ENCODE data around the gene OR56A4. TPM values are rescaled to one million over a fixed set of nuclear protein-coding genes. Genes with fewer than 3 reads are reported as not detected.

The OR56A4 gene, protein sequence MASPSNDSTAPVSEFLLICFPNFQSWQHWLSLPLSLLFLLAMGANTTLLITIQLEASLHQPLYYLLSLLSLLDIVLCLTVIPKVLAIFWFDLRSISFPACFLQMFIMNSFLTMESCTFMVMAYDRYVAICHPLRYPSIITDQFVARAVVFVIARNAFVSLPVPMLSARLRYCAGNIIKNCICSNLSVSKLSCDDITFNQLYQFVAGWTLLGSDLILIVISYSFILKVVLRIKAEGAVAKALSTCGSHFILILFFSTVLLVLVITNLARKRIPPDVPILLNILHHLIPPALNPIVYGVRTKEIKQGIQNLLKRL
- not detected in 2 replicates for total RNA-seq

DNA sequence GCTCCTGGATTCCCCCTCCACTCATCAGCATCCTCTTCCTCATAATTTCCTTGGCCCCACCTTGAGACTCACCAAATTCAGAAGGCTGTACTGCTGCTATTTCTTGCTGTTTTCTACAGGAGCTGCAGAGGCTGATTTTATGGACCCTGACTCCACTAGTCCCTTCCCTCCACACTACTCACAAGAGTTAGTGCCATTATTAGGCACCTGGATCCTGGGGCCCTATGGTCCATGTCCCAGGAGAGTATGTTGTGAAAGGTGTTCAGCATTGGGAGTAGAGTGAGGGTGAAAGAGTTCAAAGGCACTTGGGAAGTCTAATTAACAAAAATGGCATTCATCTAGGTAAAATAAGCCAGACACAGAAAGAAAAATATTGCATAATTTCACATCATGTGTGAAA, at the start of gene OR56A4:
OR56A4 (minus strand) TSS at position 101 of the 400 bp plus-strand sequence. CDS start 3,954 bp downstream, outside the sequence.

DNA sequence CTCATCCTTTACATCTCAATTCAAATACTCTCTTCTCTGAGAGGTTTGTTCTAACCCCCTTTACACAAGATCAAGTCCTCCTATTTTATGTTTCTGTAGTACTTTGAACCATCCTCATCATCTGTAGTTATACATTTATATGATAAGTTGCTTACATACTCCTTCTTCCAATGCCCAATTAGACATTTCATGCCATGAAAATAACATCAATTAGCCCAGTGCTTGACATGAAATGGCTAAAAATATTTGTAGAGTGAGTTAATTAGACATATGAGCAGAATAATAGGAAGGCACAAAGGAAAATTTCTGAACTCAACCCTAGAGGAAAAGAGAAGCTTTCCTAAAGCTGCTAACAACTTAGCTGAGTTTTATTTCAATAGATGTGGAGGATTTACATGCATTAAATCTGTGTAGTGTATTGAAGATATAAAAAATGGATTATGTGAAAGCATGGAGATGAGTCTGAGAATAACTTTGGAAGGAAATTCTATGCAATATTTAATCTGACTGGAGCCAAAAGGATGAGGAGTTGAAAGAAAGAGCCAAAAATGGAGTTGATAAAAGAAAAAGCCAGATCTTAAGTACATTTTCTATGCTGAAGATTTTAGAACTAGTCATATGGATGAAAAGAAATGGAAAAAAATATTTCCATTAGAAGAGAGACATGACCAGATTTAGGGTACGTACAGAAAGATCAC, 24.1 kb upstream of the OR56A4 start, which contains the start of gene OR56A1:
OR56A1 (minus strand) TSS at position 51 of the 698 bp plus-strand sequence. CDS start 3,066 bp downstream, outside the sequence.

DNA sequence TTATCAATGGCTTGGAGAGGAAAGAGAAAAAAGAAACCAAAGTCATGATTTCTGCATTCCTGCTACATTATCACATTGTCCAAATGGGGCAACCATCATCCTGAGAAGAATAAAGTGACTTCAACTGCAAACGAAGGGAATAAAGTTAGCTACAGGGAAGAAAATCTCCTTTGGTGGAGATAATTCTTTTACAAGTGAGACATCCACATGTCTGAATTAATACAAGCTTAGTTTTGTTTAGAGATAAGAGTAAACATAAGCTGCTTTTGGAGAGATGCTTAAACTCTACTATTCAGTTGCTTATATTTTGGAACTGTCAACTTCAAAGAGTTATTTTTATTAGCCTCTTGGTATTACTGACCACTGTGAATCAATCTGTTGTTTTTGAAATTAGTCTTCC, 19.9 kb downstream of the OR56A4 start, which contains the start of gene OR52L1:
OR52L1 (minus strand) TSS at position 101 of the 400 bp plus-strand sequence; CDS start at position 46, 55 bp downstream.

DNA sequence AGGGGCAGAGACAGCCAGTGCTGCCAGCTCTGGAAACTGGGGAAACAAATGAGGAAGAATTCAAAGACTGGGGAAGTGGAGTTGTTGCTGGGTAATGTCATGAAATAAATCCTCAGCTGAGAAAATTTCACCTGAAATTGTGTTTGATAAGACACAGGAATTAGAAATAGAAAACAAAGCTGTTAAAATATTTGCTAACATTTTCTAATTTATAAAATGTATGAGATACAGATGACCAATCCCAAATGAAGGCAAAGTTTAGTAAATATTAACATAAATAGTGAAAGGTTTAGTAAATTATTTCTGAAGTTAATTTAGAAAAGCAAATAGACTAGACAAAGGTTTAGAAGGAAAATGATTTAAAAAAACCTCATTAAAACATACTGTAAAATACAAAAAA, 38.4 kb downstream of the OR56A4 start, which contains the start of gene OR56A5:
OR56A5 (minus strand) TSS at position 101 of the 400 bp plus-strand sequence; CDS start at position 101, 0 bp downstream.

Small RNA genes lying within 50 kb of the gene (small RNA-seq; reads per million reads assigned to genes)
- not detected for gene RNA5SP329

Other genes with a start within 250 kb of the OR56A4 start
- not detected in 2 replicates for gene OR52N5, start 223.6 kb downstream of the OR56A4 start, total RNA-seq
- gene OR52N1, start 215.7 kb downstream of the OR56A4 start, total RNA-seq: not detected in 2 replicates
- gene OR52N2, start 198.0 kb downstream of the OR56A4 start, total RNA-seq: not detected in 2 replicates
- gene OR52E6, start 165.0 kb downstream of the OR56A4 start, total RNA-seq: not detected in 2 replicates
- gene OR52E8, start 149.3 kb downstream of the OR56A4 start, total RNA-seq: not detected in 2 replicates
- not detected in 2 replicates for gene OR52E4, start 126.3 kb downstream of the OR56A4 start, total RNA-seq
- not detected in 2 replicates for gene OR52E5, start 113.7 kb downstream of the OR56A4 start, total RNA-seq
- not detected in 2 replicates for gene OR56A3, start 64.7 kb downstream of the OR56A4 start, total RNA-seq
- gene OR56A5, start 38.5 kb downstream of the OR56A4 start, total RNA-seq: not detected in 2 replicates
- gene OR52L1, start 20.0 kb downstream of the OR56A4 start, total RNA-seq: not detected in 2 replicates
- gene OR56A1, start 23.8 kb upstream of the OR56A4 start, total RNA-seq: not detected in 2 replicates
- gene OR56B4, start 100.7 kb upstream of the OR56A4 start, total RNA-seq: not detected in 2 replicates
- not detected in 2 replicates for gene OR52B2, start 163.4 kb upstream of the OR56A4 start, total RNA-seq
- gene OR52W1, start 192.3 kb upstream of the OR56A4 start, total RNA-seq: not detected in 2 replicates
- gene C11orf42, start 198.6 kb upstream of the OR56A4 start, total RNA-seq: 0.16 TPM in 1 of 2 replicates, not detected in the other
- 23.9 and 26.8 TPM in 2 replicates for gene FHIP1B, start 227.7 kb upstream of the OR56A4 start, total RNA-seq
- 0.16 TPM in 1 of 2 replicates, not detected in the other for gene CNGA4, start 232.1 kb upstream of the OR56A4 start, total RNA-seq

Data from hair follicle dermal papilla cell (primary cell).